ENCODE data around the gene B3GAT3.

GRCh38 chr11:62600367-62601121, 21.2 kb downstream of the B3GAT3 start:
- TF ChIP-seq, protein P1, sequence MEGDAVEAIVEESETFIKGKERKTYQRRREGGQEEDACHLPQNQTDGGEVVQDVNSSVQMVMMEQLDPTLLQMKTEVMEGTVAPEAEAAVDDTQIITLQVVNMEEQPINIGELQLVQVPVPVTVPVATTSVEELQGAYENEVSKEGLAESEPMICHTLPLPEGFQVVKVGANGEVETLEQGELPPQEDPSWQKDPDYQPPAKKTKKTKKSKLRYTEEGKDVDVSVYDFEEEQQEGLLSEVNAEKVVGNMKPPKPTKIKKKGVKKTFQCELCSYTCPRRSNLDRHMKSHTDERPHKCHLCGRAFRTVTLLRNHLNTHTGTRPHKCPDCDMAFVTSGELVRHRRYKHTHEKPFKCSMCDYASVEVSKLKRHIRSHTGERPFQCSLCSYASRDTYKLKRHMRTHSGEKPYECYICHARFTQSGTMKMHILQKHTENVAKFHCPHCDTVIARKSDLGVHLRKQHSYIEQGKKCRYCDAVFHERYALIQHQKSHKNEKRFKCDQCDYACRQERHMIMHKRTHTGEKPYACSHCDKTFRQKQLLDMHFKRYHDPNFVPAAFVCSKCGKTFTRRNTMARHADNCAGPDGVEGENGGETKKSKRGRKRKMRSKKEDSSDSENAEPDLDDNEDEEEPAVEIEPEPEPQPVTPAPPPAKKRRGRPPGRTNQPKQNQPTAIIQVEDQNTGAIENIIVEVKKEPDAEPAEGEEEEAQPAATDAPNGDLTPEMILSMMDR (IDR thresholded peaks at IDR 0.05) = no peak
- no peak for TF ChIP-seq POLR2A (IDR thresholded peaks at IDR 0.05)
